Activated CD4-positive, alpha-beta T cell treated with anti-CD3 and anti-CD28 coated beads, Interleukin-2, Interleukin-4, amounts not matched to agents 100 ng/mL and 50 ng/mL, durations not matched to agents 16 hours and 8 hours (primary cell): ENCODE results near the gene WDR33.

Experiments used
- DNase-seq: peaks from one replicate; pipeline ENCODE4 v3.0.0-alpha.2; 2020; ENCODE audit warnings: low spot score

Gene WDR33

DNA sequence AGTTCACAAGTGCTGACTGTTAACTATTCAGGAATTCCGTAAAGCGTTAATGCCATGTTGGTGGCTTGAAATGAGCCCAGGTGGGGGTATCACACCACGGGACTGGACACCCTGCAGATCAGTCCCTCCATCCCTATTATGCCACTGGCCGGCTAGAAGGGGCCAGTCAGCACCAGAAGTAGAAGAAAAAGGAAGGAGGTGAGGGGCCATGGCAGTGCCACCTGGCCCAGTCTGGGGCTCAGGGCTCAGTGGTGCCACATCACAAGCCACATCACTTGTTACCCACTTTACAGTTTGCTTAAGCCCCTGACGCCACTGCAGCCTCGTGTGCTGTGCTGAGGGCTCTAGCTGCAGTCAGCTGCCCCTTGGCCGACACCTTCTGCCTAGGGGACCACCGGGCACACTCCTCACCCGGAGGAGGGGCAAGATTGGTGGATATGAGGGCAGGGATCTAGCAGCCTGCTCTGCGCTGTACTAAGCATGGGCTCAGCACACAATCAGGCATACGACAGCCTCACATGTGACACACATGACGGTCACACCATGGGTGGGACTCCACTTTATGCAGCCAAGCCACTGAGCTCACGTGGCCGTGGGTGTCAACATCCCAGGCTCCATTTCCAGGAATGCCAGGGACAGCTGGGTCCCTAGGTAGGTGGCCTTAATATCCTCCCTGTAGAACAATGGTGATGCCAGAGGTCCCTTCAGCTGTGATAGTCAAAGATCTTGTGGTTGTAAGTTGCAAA is 139.2 kb downstream of the WDR33 start:
- no peak for DNase-seq

DNA sequence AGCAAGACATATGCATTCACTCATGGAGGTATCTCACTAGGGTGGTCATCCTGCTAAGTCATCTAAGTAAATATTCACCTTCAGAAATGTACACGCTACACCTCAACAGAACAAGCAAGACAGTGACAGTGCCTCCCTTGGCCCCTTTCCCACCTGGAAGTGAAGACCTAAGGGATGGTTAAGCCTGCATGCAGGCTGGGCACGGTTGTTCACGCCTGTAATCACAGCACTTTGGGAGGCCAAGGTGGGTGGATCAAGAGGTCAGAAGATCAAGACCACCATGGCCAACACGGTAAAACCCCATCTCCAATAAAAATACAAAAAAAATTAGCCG is 140.0 kb downstream of the WDR33 start:
- no peak for DNase-seq

DNA sequence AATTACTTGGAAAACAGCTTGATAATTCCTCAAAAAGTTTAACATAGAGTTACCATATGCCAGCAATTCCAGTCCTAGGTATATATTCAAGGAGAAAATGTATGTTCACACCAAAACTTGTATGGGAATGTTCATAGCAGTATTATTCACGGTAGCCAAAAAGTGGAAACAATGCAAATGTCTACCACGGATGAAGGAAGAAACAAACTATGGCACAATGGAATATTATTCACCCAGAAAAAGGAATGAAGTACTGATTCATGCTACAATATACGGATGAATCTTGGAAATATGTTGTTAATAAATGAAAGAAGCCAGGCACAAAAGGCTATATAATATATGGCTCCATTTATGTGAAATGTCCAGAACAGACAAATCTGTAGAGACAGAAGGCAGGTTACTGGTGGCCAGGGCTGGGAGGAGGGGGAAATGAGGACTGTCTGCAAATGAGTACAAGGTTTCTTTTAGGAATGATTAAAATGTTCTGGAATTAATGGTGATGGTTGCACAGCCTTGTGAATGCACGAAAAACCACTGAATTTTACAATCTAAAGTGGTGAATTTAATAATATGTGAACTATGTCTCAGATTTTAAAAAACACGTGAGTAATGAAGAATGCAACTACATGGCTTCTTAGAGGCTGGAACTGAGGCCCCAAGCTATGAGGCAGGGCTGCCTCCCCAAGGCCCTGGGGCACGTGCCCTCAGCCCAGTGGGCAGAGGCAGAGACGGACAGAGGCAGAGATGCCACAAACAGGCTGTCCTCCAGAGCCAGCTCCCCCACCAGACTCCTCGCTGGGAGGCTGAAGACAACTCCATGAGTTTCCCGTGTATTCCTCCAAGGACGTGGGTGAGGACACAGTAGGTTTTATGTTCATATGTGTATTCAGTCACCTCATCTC is 140.7 kb downstream of the WDR33 start:
- DNase-seq = no peak

DNA sequence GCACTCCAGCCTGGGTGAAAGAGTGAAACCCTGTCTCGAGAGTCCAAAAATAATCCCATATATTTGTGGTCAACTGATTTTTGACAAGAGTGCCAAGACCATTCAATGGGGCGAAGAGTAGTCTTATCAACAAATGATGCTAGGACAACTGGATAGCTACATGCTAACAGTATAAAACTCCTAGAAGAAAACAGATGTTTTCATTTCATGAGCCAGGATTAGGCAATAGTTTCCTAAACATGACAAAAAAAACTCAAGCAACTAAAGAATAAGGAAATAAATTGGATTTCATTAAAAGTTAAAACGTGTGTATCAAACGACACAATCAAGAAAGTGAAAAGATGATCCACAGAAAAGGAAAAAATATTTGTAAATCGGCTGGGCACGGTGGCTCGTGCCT is 141.9 kb downstream of the WDR33 start:
- no peak for DNase-seq

DNA sequence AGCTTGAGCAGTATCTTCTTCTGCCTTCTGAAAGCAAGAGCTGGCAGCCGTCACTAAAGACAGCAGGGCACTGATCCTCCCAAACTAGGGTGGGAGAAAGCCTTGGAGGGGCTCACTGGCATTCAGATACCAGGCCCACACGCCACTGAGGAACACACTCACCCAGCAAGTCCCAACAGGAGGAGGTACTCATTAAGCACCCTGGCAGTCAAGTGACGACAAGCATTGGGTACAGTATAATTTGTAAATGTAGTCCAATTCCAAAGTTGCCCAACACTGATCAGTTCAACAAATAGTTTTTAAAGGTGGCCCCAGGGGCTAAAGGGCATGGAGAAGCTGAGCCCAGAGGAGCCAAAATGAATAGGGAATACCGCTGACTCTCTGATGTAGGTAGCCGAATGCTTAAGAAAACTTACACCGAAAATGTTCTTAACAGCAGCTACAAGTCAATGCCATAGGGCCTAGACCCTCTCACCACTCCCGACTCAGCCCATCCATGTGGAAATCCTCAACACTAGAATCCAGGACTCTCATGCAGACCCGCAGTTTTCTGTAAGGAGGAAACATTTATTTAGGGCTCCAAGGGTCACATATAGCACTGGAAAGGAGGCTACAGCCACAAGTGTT is 145.6 kb downstream of the WDR33 start:
- no peak for DNase-seq

DNA sequence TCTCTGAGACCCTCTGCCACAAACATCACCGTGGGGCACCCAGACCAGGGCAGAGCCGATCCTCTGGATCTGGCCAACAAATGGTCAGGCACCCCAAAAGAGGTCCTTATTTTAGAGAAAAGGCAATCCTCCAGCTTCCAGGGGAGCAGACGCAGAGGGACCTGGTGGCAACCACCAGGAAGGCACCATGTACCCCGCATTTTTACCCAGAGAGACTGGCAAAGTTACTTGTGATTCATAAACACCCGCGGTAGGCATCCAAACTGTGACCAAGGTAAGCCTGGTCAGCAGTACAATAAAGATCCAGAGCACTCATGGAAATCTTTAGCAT is 146.1 kb downstream of the WDR33 start:
- no peak for DNase-seq

DNA sequence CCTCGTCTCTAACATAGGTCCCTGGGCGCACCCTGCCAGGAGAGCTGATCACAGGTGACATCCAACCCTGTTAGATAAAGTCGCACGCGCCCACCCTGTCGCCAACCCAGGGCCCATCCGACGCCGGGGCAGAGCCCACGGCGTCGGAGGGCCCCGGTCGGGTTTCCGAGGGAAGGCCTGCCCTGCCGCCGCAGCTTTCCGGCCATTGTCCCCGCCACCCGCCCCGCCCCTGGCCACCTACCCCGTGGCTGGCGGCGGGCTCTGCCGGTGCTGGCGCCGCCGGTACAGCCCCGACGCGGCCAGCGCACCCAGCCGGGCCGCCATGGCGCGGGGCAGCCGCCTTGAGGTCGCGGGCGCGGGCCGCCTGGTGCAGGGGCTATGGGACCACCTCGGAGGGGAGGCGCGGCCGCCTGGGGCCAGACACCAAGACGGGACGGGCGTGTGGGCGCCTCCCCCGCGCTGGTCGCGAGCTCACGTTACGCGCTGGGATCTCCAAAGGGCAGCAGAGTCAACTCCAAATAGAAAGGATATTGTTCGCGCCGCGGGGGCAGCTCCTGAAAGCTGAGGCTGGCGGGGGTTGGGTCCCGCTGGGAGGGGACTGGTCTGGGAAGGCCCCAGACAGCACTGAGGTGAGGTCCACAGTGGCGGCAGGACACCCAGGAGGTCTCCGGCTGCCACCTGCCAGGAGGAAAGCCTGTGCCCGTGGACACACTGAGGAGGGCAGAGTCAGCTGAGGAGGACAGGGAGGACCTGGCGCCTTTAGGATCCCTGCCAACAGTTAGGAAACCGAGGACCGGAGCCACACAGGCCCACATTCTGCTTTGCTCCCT is 146.7 kb downstream of the WDR33 start:
- DNase-seq = no peak

DNA sequence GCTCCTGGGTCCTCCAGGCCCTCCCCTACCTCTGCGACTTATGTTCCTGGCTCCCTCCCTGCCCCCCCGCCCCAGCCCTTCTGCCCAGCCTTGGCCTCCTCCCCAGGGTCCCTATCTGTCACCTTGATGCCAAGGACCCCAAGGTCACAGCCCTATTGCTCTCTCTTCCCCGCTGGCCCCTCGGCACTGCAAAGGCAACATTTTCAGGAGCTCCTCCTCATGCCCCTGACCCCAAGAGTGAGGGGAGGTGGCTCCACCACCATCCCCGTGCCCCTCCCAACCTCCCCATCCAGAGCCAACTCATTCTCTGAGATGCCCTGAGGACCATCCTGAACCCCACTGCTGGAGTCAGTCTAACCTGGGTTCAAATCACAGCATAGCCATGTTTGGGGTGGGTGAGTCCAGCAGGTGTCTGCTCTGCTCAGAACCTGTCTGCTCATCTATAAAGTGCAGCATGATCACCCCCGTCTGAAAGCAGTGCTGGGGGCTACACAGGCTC is 147.4 kb downstream of the WDR33 start:
- DNase-seq = no peak

DNA sequence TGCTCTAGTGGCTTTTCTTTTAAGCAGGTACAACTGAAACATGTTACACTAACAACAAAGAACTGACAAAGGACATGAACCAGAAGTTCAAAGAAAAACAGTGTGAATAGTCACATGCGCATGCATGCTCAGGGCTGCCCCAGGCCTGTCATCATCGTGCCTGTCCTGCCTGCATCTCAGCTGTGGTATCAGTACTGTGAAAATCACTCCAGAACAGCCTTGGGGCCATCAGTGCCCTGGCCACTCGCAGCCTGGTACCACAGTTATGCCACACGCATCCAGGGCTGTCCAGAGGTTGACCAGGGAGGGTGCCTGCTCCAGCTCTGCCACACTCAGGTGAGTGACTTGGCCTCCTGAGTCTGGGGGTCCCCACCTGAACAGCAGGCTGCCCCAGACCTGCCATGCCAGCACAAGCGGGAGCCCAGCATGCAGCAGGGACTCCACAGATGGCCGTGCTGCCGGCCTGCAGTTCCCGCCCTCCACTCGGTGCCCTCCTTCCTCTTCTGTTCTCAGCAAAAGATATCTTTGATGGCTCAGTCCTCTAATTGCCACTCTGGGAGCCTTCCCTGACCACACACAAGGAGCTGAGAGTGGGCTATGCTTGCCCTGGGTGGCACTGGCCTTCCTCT is 147.9 kb downstream of the WDR33 start:
- no peak for DNase-seq

DNA sequence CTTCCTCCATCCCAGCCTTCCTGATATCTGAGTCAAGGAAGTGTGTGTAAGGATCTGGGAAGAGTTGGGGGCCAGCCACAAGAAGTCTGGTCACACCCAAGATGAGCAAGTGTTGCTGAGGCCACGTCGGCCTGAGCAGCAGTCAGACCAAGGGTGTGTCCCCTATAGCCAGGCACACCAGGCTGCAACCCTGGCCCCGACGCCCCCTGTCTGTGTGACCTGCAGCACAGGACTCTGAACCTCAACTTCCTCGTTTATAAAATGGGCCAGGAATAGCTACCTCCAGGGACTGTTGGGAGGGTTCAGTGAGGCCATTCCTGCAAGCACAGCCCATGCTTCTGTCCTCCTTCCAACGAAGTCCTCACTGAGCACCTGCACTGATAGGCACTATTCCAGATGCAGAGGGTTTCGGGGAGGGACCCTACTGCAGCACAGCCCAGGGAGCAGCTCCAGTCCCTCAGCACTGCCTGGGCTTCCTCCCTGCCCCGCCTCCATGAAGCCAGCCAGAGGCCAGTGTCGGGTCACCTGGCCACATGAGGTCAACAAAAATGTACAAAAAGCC is 148.9 kb downstream of the WDR33 start:
- DNase-seq = no peak

DNA sequence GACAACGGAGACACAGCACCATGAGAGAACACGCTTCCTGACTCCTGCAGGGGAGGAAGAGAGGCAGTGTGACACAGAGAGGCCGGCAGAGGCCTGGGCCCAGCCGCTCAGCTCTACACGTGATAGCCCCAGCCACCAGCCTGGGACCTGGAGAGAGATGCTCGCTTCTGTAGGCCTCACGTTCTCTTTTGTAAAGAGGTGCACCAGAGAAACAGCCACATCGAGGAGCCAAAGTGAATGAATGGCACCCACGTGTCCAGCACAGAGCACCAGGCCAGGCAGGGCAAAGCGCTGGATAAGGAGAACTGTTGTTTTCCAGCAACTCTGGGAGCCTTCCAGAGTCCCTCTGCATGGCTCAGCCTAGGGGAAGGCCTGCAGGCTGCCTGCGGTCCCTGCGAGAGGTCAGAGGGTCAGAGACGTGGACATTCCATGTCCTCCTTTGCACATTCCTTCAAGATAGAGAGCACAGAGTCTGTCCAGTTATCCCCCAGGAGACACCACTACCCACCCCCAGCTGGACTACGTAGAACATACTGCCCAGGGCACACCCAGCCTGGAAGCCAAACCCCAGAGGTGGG is 149.8 kb downstream of the WDR33 start:
- no peak for DNase-seq

DNA sequence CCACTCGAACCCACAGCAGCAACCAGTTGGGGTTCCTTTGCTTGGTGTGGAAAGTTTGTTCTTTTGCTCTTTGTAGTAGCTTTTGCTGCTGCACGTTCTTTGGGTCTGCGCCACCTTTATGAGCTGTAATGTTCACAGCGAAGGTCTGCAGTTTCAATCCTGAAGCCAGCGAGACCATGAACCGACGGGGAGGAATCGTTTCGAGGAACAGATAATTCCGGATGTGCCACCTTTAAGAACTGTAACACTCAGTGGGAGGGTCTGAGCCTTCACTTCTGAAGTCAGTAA is 150.7 kb downstream of the WDR33 start:
- DNase-seq = no peak

DNA sequence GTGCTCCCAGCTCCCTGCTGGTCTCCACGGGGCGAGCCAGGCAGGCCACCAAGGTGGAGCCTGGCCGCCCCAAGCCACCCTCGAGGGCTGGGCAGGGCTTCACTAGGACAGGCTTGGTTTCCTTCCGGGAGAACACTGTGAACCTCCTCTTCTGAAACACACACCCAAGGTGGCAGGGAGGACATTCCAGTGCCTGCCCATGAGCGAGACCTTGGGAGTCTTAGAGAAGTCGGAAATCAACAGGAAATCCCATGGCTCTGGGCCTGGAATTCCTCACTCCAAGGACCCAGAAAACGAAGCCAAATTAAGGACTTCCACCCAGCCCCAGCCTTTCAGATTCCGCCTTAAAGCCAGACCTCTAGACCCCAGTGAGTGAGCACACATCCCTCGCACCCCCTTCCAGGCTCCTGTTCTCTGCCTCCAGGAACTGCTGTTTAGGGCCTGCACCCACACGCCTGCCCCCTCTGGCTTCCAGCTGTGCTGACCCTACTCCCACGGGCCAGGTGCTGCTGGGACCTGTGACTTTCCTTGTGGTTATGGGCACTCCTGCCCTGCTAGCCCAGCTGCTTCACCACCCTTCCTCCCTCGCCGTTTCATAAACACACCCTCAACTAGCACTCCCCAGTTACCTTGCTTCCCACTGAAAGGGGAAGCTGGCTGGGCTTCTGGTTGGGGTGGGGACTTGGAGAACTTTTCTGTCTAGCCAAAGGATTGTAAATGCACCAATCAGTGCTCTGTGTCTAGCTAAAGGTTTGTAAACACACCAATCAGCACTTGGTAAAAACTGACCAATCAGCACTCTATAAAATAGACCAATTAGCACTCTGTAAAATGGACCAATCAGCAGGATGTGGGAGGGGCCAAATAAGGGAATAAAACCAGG is 151.3 kb downstream of the WDR33 start:
- DNase-seq = no peak

DNA sequence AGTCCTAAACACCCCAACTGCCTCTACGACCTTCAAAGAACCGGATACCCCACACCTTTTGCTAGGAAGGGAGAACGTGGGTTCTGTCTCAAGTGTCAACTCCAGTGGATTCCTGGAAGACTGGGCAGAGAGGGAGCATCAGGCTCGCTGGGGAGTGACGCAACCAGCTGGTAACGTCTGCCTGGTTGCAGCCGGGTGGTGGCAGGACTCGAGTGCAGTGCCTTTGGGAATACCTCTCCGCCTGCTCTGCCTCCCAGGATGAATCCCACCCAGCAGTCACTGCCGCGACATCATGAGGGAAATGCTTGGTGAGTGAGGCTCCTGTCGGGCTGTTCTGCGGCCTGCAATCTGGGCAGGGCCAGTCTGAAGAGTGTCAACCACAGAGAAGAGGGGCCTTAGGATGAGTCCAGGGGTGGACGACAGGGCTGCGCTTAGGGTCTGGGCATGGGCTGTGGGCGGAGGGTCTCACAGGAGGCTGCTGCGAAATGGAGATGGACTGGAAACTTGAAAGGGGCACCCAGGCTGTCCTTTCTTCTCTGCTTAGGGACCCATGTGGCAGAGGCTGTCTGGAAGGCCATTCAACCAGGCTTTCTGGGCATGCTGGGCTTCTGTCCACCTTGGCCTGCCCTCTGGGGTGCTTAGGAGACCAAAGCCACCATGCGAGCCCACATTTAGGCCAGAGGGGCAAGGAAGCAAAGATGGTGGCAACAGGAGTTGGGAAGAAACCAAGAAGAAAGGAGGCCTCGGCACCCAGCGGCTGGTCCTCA is 152.1 kb downstream of the WDR33 start:
- DNase-seq = no peak

DNA sequence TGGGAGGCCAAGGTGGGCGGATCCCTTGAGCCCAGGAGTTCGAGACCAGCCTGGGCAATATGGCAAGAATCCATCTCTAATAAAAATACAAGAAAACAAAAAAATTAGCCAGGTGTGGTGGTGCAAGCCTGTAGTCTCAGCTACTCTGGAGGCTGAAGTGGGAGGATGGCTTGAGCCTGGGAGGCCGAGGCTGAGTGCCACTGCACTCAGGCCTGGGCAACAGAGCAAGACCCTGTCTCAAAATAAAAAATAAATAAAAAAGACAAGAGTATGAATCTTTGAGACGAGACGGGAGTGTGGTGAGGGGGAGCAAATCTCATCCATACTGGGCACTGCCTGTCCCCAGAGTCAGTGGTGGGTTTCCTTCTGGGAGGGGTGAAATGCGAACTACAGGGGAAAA is 152.8 kb downstream of the WDR33 start:
- no peak for DNase-seq

DNA sequence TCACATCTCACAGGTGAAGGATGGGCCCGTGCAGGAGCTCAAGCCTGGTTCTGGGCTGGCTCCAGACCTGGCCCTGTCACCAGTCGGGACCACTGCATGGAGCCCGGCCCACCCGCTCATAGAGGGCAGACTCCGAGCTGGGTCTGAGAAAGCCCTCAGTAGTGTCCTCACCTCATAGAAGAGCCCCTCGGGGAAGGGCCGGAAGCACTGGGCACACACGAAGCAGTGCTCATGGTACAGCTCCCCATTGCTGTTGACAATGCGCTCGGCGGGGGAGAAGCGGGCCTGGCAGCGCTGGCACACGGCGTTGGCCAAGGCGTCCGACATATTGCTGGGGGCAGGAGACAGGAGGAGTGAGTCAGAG is 153.8 kb downstream of the WDR33 start:
- DNase-seq = no peak

DNA sequence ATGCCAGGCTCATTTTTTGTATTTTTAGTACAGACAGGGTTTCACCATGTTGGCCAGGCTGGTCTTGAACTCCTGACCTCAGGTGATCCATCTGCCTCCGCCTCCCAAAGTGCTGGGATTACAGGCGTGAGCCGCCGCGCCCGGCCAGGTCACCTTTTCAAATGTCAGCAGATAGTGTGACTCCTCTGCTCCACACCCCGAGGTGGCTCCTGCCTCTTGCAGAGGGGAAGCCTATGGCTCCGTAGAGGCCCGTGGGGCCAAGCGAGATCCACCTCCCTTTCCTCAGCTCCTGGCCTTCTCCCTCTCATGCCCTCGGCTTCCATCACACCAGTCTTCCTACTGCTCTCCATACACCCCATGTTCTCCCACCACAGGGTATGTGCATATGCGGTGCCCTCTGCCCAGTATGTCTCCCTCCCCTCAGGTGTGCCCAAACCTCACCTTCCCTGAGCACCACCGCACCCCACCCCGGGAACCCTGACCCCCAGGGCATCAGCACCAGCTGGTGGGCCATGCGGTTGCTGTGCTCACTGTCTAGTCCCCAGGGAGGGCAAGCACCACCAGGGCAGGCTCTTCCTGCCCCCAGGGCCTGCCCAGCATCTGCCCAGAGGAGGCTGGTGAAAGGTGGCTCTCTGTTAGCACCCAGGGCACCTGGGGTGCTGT is 154.3 kb downstream of the WDR33 start:
- no peak for DNase-seq

DNA sequence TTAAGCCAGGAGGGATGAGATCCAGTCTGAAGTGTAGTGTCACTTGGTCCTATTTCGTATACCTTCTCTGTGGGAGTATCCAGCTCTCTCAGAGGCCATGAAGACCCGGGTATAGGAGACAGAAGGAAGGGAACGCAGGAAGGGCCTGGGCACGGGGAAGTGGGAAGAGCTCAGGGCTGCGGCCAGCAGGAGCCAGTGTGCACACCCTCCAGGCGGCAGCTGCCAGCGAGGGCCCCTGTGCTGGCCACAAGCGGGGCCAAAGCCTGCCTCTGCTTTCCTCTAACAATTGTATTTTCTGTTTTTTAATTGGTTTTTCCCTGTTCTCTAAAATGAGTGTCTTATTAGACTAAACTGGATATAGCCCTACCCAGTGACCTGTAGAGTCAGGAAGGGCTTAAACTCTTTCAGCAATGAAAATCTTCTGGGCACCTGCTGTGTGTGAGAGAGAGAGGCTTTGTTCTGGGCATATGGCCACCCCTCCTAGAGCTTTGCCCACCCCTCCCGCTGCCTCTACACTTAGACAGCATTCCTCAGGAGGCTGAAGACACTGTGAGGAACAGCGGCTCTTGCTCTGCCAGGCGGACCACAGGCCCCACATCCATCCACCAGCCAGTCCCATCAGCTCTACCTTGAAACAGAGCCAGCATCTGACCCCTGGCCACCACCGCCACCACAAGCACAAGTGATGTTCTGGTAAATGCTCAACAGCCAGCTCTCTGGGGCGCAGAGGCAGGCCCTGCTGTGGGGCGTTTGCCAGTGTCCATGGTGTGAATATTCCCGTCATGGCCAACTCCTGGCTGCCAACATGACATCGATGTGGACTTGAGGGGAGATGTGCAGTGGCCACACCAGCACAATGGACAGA is 155.5 kb downstream of the WDR33 start:
- DNase-seq = no peak
